Adrenal gland (tissue), 12 donors: ENCODE results near the gene TIMM50. TPM values are rescaled to one million over a fixed set of nuclear protein-coding genes. Genes with fewer than 3 reads are reported as not detected.
A peak's percentile ranks its signal among the peaks of the same experiment; 100 is the strongest.

ENCODE experiments used
- DNase-seq, 7 donors: peaks; one replicate each; pipeline ENCODE4 v3.0.0-alpha.2; 2019 to 2020
- H3K27ac ChIP-seq, 5 donors: fragments of 200-600 bp; sonication (generic) in 4 of 5; 1 replicate in 3 of 5; 2 replicates in 2 of 5; pipeline versions ENCODE4 v1.5.1 to v1.8.0; 2016 to 2020; ENCODE audit warnings: mild to moderate bottlenecking in 1 of 5
- H3K27me3 ChIP-seq: fragments of 200-600 bp; 2 replicates; pipeline ENCODE4 v1.8.0; 2021
- H3K36me3 ChIP-seq, 2 donors: fragments of 200-600 bp; replicated peaks in 1 of 2; 1 replicate in 1 of 2; 2 replicates in 1 of 2; pipeline versions ENCODE4 v1.5.1 to v1.8.0; 2018 to 2022
- H3K4me1 ChIP-seq, 2 donors: fragments of 200-600 bp; replicated peaks in 1 of 2; 1 replicate in 1 of 2; 2 replicates in 1 of 2; pipeline versions ENCODE4 v1.5.1 to v1.8.0; 2018 to 2021
- H3K4me3 ChIP-seq, 4 donors: fragments of 200-600 bp; sonication (generic) in 3 of 4; one replicate each; pipeline ENCODE4 v1.5.1; 2016 to 2018
- H3K9me3 ChIP-seq, 3 donors: fragments of 200-600 bp; sonication (generic) in 1 of 3; replicated peaks in 1 of 3; 1 replicate in 2 of 3; 2 replicates in 1 of 3; pipeline versions ENCODE4 v1.5.1 to v1.8.0; 2016 to 2021
- CTCF ChIP-seq, 6 experiments: fragments of 450-650 bp in 4 of 6; fragments of 200-600 bp in 2 of 6; sonication (generic) in 1 of 6; IDR thresholded peaks; 1 replicate in 5 of 6; 2 replicates in 1 of 6; pipeline versions ENCODE4 v1.5.1 to v1.8.0; 2016 to 2021; ENCODE audit warnings: antibody characterized with exemption in 6 of 6, mild to moderate bottlenecking in 2 of 6, moderate library complexity in 1 of 6
- POLR2A ChIP-seq, 2 donors: fragments of 450-650 bp; IDR thresholded peaks; one replicate each; pipeline ENCODE4 v1.6.1; 2017; ENCODE audit warnings: antibody characterized with exemption in 2 of 2, mild to moderate bottlenecking in 2 of 2, moderate library complexity in 1 of 2
- WGBS, 4 donors: extraction: QIAGEN DNeasy Blood & Tissue Kit in 2 of 4; methylation state at CpG; one replicate each; pipeline versions ENCODE4 v1.1.5 to v1.1.7; 2013 to 2017; 5-methylcytosine and 5-hydroxymethylcytosine counted together
- intact Hi-C, 2 donors: fragments of 100-400 bp; cut with DNase I; formaldehyde crosslinking; loops; one replicate each; pipeline versions ENCODE4 v1.14.1 to v1.15.0; 2022 to 2023
- polyA plus RNA-seq, 3 donors: library from polyadenylated mRNA; stranded (reverse); fragments of 200-250 nt in 2 of 3; fragments of 350-450 nt in 1 of 3; fragmentation: Illumina TruSeq in 1 of 3; extraction: RNeasy Lipid Tissue Mini Kit (QIAGEN cat#74804) in 1 of 3; gene quantifications; one replicate each; pipeline ENCODE4 v1.2.3, GENCODE V29; 2013 to 2014
- total RNA-seq, 9 donors: library from RNA; depleted of rRNA in 4 of 9; stranded (reverse); fragments of >200 nt in 4 of 9; fragments of 120-200 nt in 1 of 9; fragmentation: NEBNext Ultra II Directional in 1 of 9; extraction: Animal tissue kit (Norgen Biotek cat#: 25700) in 1 of 9; gene quantifications; one replicate each; pipeline versions ENCODE4 v1.1.0 to v1.2.4, GENCODE V29; 2013 to 2023
- donor health status: healthy with polysubstance abuse.
- donor health status: Bipolar disorder and iron deficiency.
- donor health status: DM: yes; HTN: yes; CAD: no.
- donor health status: DM: no; HTN: no; CAD: no.
- donor health status: DM: no; HTN: no; CAD: no.
- donor health status: DM: yes; HTN: yes; CAD: no.

The TIMM50 gene
- total and polyA plus RNA-seq, 12 donors = 52.8 to 147 (median 68.1) TPM

DNA sequence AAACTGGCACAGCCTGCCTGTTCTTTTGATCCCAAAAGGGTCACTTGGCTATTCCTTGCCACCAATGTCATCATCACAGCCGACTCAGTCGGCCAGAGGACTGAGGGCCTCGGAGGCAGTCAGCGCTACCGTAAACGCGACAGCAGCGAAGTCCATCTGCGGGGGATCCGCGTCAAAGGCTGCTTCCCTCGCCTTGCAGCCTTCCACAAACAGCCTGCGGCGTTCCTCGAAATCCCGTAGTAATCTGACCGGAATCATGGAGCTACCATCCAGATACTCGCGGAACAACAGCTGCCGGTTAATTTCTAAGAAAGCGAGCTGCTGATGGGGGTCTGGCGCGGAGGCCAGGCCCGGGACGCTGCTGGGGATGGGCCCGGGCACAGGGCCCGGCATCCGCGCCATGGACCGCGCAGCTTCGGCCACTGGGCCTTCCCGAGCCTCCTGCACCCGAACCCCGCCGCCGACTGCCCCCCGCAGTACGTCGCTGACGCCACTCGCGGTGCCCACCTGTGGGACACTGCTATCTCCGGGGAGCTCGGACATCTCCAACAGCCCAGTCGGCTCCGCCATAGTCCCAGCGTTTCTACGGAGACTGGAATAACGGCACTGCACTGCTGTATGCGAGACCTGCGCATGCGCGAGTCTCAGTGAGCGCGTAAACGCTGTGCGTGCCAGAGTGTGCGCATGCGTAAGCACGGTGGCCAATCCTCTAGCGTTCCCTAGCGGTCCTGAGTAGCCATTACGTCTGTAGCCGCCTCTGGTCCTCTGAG lies 51.8 kb downstream of the TIMM50 start, which contains the start of gene EID2B:
Gene EID2B, minus strand, starts transcription at position 620 of the 770 bp plus-strand sequence. Its CDS starts 50 bp downstream, at position 570.
- Histone ChIP-seq H3K4me3 (peak within 1 kb of the TSS; percentile 13 to 90 (median 48)), H3K36me3 (no peaks in the 10 kb centered on the region), H3K27ac (peak within 1 kb of the TSS in 4 of 5 donors; percentile 74 to 91 (median 85)), H3K4me1 (peaks cover 9 to 20% of the 10 kb centered on the region in 2 donors), H3K27me3 (no peaks in the 10 kb centered on the region), H3K9me3 (no peaks in the 10 kb centered on the region)
- TF ChIP-seq CTCF (IDR thresholded peaks at IDR 0.05) (peak; percentile 89 to 100 (median 100)), POLR2A (IDR thresholded peaks at IDR 0.05) (peak; percentile 46 to 83)
- WGBS, 4 donors = 0 to 1% (median 1%) methylated on average over 18 to 65 of the region's 65 CpGs
- peak; percentile 93 to 98 (median 97) for DNase-seq
- intact Hi-C loops = loop anchor here (5.0 to 10.0 kb wide), 3 partner anchors 58 to 88 kb away; partner anchors contain the start of gene SUPT5H (in 1 of the 2)

DNA sequence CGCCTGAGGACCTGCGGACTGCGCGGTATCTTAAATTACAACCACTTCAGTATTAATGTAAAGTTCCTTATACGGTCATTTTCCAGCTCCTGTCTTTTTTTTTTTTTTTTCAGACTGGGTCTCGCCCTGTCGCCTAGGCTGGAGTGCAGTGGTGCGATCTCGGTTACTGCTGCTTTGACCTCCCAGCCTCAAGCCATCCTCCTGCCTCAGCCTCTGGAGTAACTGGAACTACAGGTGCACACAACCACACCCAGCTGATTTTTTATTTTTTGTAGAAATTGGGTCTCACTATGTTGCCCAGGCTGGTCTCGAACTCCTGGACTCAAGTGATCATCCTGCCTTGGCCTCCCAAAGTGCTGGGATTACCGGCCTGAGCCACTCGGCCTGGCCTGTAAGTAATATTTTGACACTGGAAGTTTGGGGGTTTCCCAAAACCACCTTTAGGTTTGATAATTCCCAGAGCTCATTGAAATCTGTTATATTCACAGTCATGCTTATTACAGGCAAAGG lies 52.4 kb downstream of the TIMM50 start:
- Histone ChIP-seq H3K27ac (no peak overlapping the region), H3K27me3 (no peaks in the 10 kb centered on the region), H3K4me3 (no peak overlapping the region), H3K9me3 (no peaks in the 10 kb centered on the region), H3K4me1 (peaks cover 10 to 26% of the 10 kb centered on the region in 2 donors), H3K36me3 (no peaks in the 10 kb centered on the region)
- TF ChIP-seq POLR2A (IDR thresholded peaks at IDR 0.05) = no peak
- TF ChIP-seq CTCF (IDR thresholded peaks at IDR 0.05) = no peak
- 15 to 21% (median 19%) methylated on average over 12 of the region's 12 CpGs for WGBS, 4 donors
- intact Hi-C loops = loop anchor here (5.0 to 10.0 kb wide), 3 partner anchors 58 to 88 kb away; partner anchors contain the start of gene SUPT5H (in 1 of the 2)
- no peak for DNase-seq

- Histone ChIP-seq H3K27ac (no peak overlapping the region), H3K4me1 (peaks cover 16 to 33% of the 10 kb centered on the region in 2 donors), H3K27me3 (no peaks in the 10 kb centered on the region), H3K36me3 (no peaks in the 10 kb centered on the region), H3K9me3 (no peaks in the 10 kb centered on the region), H3K4me3 (no peak overlapping the region)
- no peak for TF ChIP-seq POLR2A (IDR thresholded peaks at IDR 0.05)
- TF ChIP-seq CTCF (IDR thresholded peaks at IDR 0.05) = no peak
- WGBS, 4 donors = 55 to 71% (median 63%) methylated on average over 2 to 3 of the region's 3 CpGs
- no peak for DNase-seq
- intact Hi-C loops = loop anchor here (5.0 to 10.0 kb wide), 3 partner anchors 59 to 89 kb away; partner anchors contain the start of gene SUPT5H (in 1 of the 2)
Measured at GRCh38 chr19:39533791-39534190, 53.2 kb downstream of the TIMM50 start.

DNA sequence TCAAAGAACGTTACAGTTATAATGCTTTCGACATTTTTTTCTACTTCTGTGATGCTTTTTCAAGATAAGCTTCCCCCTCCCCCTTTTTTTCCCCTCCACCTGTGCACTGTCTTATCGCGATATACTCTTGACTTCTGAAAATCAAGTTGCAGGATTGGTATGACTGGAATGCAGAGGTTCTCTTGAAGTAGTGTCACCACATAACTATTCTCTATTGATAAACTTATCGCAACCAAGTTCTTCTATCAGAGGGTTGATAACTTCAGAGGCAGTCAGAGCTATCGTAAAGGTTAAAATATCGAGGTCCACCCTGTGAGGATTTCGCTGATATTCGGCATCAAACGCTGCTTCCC lies 58.5 kb downstream of the TIMM50 start:
- TF ChIP-seq POLR2A (IDR thresholded peaks at IDR 0.05) (peak in 1 of 2 donors; percentile 11), CTCF (IDR thresholded peaks at IDR 0.05) (no peak)
- no peaks in the 10 kb centered on the region for H3K9me3 ChIP-seq
- intact Hi-C loops = loop anchor here in 1 of 2 donors (10.0 kb wide), 2 partner anchors 64 to 94 kb away; partner anchors contain the start of gene SUPT5H
- DNase-seq = peak in 1 of 7 donors; percentile 45
- no peaks in the 10 kb centered on the region for H3K36me3 ChIP-seq
- peaks cover 10 to 24% of the 10 kb centered on the region in 2 donors for H3K4me1 ChIP-seq
- WGBS, 4 donors = 2 to 3% (median 2%) methylated on average over 10 of the region's 10 CpGs
- H3K4me3 ChIP-seq = peak overlapping the region in 3 of 4 donors; percentile 68 to 78 (median 77)
- H3K27ac ChIP-seq = peak overlapping the region; percentile 93 to 100 (median 97)
- no peaks in the 10 kb centered on the region for H3K27me3 ChIP-seq
